HCT116 (cell line): ENCODE data around the gene ZNF571.

Experiments used
- EGR1 ChIP-seq: IDR thresholded peaks from 2 replicates; pipeline ENCODE4 v1.6.1; 2012; ENCODE audit warnings: low read depth
- EZH2phosphoT487 ChIP-seq: fragments of 200-600 bp; IDR thresholded peaks from 2 replicates; pipeline ENCODE4 v1.6.1; 2018; ENCODE audit warnings: antibody characterized with exemption, borderline replicate concordance
- JUND ChIP-seq: IDR thresholded peaks from 2 replicates; pipeline ENCODE4 v1.6.1; 2012
- POLR2A ChIP-seq: IDR thresholded peaks from 2 replicates; pipeline ENCODE4 v1.7.0; 2011; ENCODE audit warnings: borderline replicate concordance; ENCODE audit not compliant: insufficient read depth, insufficient read length; ENCODE audit errors: extremely low read depth
- RAD21 ChIP-seq: IDR thresholded peaks from 2 replicates; pipeline ENCODE4 v1.6.1; 2012; ENCODE audit warnings: low read depth, mild to moderate bottlenecking
- SIN3A ChIP-seq: IDR thresholded peaks from 2 replicates; pipeline ENCODE4 v1.6.1; 2012; ENCODE audit warnings: low read depth
- SP1 ChIP-seq: IDR thresholded peaks from 2 replicates; pipeline ENCODE4 v1.6.1; 2012; ENCODE audit warnings: low read depth
- TCF7L2 ChIP-seq: IDR thresholded peaks from 2 replicates; pipeline ENCODE4 v1.7.0; 2011; ENCODE audit warnings: borderline replicate concordance, inconsistent platforms; ENCODE audit not compliant: insufficient read depth, insufficient read length; ENCODE audit errors: extremely low read depth
- ZFX ChIP-seq: fragments of 450-650 bp; IDR thresholded peaks from 2 replicates; pipeline ENCODE4 v1.6.1; 2017
- TF ChIP-seq, protein P1 (sequence below), 3 experiments: fragments of 200-600 bp in 1 of 3; sonication (generic) in 1 of 3; IDR thresholded peaks in 2 of 3; conservative IDR thresholded peaks in 1 of 3; 2 replicates each; pipeline ENCODE4 v1.5.1; 2012 to 2017; ENCODE audit warnings: low read depth in 2 of 3, low read length in 2 of 3, antibody characterized with exemption in 1 of 3, borderline replicate concordance in 1 of 3, control low read depth in 1 of 3, mild to moderate bottlenecking in 1 of 3, mixed read lengths in 1 of 3, mixed run types in 1 of 3, moderate library complexity in 1 of 3; ENCODE audit not compliant: insufficient read depth in 1 of 3
- TF ChIP-seq, protein P2 (sequence below): IDR thresholded peaks from 2 replicates; pipeline ENCODE4 v1.6.1; 2012; ENCODE audit warnings: low read depth
- TF ChIP-seq, protein P3 (sequence below): IDR thresholded peaks from 2 replicates; pipeline ENCODE4 v1.6.1; 2012

DNA sequence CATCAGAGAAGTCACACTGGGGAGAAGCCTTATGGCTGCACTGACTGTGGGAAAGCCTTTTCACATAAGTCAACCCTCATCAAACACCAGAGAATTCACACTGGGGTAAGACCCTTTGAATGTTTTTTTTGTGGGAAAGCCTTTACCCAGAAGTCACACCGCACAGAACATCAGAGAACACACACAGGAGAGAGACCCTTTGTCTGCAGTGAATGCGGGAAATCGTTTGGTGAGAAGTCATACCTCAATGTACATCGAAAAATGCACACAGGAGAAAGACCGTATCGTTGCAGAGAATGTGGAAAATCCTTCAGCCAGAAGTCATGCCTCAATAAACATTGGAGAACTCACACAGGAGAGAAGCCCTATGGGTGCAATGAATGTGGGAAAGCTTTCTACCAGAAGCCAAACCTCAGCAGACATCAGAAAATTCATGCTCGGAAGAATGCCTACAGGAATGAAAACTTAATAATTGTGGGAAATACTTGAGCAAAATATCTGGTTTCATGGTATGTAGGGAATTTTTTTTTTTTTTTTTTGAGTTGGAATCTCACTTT lies 57.1 kb downstream of the ZNF571 start:
- TF ChIP-seq POLR2A (no peak), RAD21 (no peak), EGR1 (no peak), ZFX (no peak), SIN3A (no peak), SP1 (no peak), JUND (no peak), EZH2phosphoT487 (no peak), TCF7L2 (no peak)
- TF ChIP-seq, protein P1, sequence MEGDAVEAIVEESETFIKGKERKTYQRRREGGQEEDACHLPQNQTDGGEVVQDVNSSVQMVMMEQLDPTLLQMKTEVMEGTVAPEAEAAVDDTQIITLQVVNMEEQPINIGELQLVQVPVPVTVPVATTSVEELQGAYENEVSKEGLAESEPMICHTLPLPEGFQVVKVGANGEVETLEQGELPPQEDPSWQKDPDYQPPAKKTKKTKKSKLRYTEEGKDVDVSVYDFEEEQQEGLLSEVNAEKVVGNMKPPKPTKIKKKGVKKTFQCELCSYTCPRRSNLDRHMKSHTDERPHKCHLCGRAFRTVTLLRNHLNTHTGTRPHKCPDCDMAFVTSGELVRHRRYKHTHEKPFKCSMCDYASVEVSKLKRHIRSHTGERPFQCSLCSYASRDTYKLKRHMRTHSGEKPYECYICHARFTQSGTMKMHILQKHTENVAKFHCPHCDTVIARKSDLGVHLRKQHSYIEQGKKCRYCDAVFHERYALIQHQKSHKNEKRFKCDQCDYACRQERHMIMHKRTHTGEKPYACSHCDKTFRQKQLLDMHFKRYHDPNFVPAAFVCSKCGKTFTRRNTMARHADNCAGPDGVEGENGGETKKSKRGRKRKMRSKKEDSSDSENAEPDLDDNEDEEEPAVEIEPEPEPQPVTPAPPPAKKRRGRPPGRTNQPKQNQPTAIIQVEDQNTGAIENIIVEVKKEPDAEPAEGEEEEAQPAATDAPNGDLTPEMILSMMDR (IDR thresholded peaks at IDR 0.05 in 2 of 3, conservative IDR thresholded peaks at IDR 0.05 in 1 of 3; ENCODE audit: borderline replicate concordance in 1 of 3, insufficient read depth in 1 of 3, low read depth in 2 of 3, low read length in 2 of 3): no peak
- TF ChIP-seq, protein P2, sequence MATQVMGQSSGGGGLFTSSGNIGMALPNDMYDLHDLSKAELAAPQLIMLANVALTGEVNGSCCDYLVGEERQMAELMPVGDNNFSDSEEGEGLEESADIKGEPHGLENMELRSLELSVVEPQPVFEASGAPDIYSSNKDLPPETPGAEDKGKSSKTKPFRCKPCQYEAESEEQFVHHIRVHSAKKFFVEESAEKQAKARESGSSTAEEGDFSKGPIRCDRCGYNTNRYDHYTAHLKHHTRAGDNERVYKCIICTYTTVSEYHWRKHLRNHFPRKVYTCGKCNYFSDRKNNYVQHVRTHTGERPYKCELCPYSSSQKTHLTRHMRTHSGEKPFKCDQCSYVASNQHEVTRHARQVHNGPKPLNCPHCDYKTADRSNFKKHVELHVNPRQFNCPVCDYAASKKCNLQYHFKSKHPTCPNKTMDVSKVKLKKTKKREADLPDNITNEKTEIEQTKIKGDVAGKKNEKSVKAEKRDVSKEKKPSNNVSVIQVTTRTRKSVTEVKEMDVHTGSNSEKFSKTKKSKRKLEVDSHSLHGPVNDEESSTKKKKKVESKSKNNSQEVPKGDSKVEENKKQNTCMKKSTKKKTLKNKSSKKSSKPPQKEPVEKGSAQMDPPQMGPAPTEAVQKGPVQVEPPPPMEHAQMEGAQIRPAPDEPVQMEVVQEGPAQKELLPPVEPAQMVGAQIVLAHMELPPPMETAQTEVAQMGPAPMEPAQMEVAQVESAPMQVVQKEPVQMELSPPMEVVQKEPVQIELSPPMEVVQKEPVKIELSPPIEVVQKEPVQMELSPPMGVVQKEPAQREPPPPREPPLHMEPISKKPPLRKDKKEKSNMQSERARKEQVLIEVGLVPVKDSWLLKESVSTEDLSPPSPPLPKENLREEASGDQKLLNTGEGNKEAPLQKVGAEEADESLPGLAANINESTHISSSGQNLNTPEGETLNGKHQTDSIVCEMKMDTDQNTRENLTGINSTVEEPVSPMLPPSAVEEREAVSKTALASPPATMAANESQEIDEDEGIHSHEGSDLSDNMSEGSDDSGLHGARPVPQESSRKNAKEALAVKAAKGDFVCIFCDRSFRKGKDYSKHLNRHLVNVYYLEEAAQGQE: no peak
- TF ChIP-seq, protein P3, sequence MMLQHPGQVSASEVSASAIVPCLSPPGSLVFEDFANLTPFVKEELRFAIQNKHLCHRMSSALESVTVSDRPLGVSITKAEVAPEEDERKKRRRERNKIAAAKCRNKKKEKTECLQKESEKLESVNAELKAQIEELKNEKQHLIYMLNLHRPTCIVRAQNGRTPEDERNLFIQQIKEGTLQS: no peak
